COLO829 (cell line): ENCODE data around the gene GPX7.

Experiments
- DNase-seq: peaks from one replicate; pipeline ENCODE4 v3.0.0; 2012; ENCODE audit warnings: low spot score

The GPX7 gene

GRCh38 chr1:52588027-52588426, 14.1 kb upstream of the GPX7 start:
- DNase-seq: no peak

GRCh38 chr1:52588535-52588934, 13.6 kb upstream of the GPX7 start:
- DNase-seq: no peak

- DNase-seq: no peak
These were observed 11.9 kb upstream of the GPX7 start for GRCh38 chr1:52590266-52590665.

GRCh38 chr1:52592637-52593323, 9.4 kb upstream of the GPX7 start:
- DNase-seq: no peak

- no peak for DNase-seq
These were observed 8.7 kb upstream of the GPX7 start for GRCh38 chr1:52593495-52593894.

- DNase-seq: no peak
These were observed 7.1 kb upstream of the GPX7 start for GRCh38 chr1:52595061-52595460.

GRCh38 chr1:52597912-52598311, 4.3 kb upstream of the GPX7 start:
- no peak for DNase-seq

GRCh38 chr1:52598729-52599128, 3.4 kb upstream of the GPX7 start:
- no peak for DNase-seq

- DNase-seq: no peak
These were observed 2.9 kb upstream of the GPX7 start for GRCh38 chr1:52599236-52599635.

- no peak for DNase-seq
These were observed 1.5 kb upstream of the GPX7 start for GRCh38 chr1:52600533-52601179.

GRCh38 chr1:52601519-52601918, 652 bp upstream of the GPX7 start:
- no peak for DNase-seq

GRCh38 chr1:52602856-52603600, 857 bp downstream of the GPX7 start:
- DNase-seq: no peak

- DNase-seq: no peak
These were observed 1.5 kb downstream of the GPX7 start for GRCh38 chr1:52603630-52604029.

GRCh38 chr1:52604063-52604770, 2.0 kb downstream of the GPX7 start:
- no peak for DNase-seq

GRCh38 chr1:52613636-52614373, 11.6 kb downstream of the GPX7 start:
- DNase-seq: no peak

GRCh38 chr1:52614671-52615070, 12.5 kb downstream of the GPX7 start:
- DNase-seq: no peak

- DNase-seq: no peak
These were observed 13.4 kb downstream of the GPX7 start for GRCh38 chr1:52615489-52616042.

GRCh38 chr1:52621950-52622349, 19.8 kb downstream of the GPX7 start:
- DNase-seq: no peak

- no peak for DNase-seq
These were observed 21.6 kb downstream of the GPX7 start for GRCh38 chr1:52623812-52624211.

GRCh38 chr1:52627028-52627427, 24.9 kb downstream of the GPX7 start:
- no peak for DNase-seq

- DNase-seq: no peak
These were observed 26.6 kb downstream of the GPX7 start for GRCh38 chr1:52628614-52629324.
